HepG2 (cell line): ENCODE results near the gene TNFAIP8L2. TPM values are rescaled to one million over a fixed set of nuclear protein-coding genes. Genes with fewer than 3 reads are reported as not detected.

Source experiments
- ATF1 ChIP-seq: IDR thresholded peaks from 2 replicates; pipeline ENCODE4 v1.6.1; 2016; ENCODE audit warnings: mild to moderate bottlenecking, control low read depth
- BORCS8-MEF2B ChIP-seq: sonication (generic); formaldehyde crosslinking; IDR thresholded peaks from 2 replicates; pipeline ENCODE4 v1.8.0; 2022; ENCODE audit warnings: mild to moderate bottlenecking, missing genetic modification reagents
- EZH2 ChIP-seq: conservative IDR thresholded peaks from 2 replicates; pipeline ENCODE4 v1.6.1; 2012; ENCODE audit warnings: mild to moderate bottlenecking, low read depth, low read length, moderate library complexity
- FOXO1 ChIP-seq: sonication (generic); formaldehyde crosslinking; IDR thresholded peaks from 2 replicates; pipeline ENCODE4 v1.4.0; 2020; ENCODE audit warnings: missing genetic modification reagents
- IKZF5 ChIP-seq: IDR thresholded peaks from 2 replicates; pipeline ENCODE4 v1.6.1; 2018; ENCODE audit warnings: missing genetic modification reagents, mild to moderate bottlenecking, missing compliant biosample characterization
- ISL2 ChIP-seq: sonication (generic); formaldehyde crosslinking; IDR thresholded peaks from 2 replicates; pipeline ENCODE4 v1.5.0; 2020; ENCODE audit warnings: missing genetic modification reagents
- JDP2 ChIP-seq: sonication (generic); formaldehyde crosslinking; IDR thresholded peaks from 2 replicates; pipeline ENCODE4 v1.8.1; 2022; ENCODE audit warnings: missing genetic modification reagents, borderline replicate concordance
- KMT2B ChIP-seq: IDR thresholded peaks from 2 replicates; pipeline ENCODE4 v1.6.1; 2016; ENCODE audit warnings: missing genetic modification reagents, missing compliant biosample characterization
- MAX ChIP-seq: IDR thresholded peaks from 2 replicates; pipeline ENCODE4 v1.6.1; 2012; ENCODE audit warnings: inconsistent platforms
- NFAT5 ChIP-seq: sonication (generic); formaldehyde crosslinking; IDR thresholded peaks from 2 replicates; pipeline ENCODE4 v1.4.0; 2020; ENCODE audit warnings: missing genetic modification reagents
- NFE2L1 ChIP-seq: sonication (generic); formaldehyde crosslinking; IDR thresholded peaks from 2 replicates; pipeline ENCODE4 v1.4.0; 2020; ENCODE audit warnings: missing genetic modification reagents, mild to moderate bottlenecking, borderline replicate concordance
- PAWR ChIP-seq: sonication (generic); formaldehyde crosslinking; IDR thresholded peaks from 2 replicates; pipeline ENCODE4 v1.4.0; 2020; ENCODE audit warnings: missing genetic modification reagents, mild to moderate bottlenecking, borderline replicate concordance
- SMAD1 ChIP-seq: sonication (generic); formaldehyde crosslinking; IDR thresholded peaks from 2 replicates; pipeline ENCODE4 v1.4.0; 2020; ENCODE audit warnings: missing genetic modification reagents, low read depth, mild to moderate bottlenecking, borderline replicate concordance
- SRSF4 ChIP-seq: fragments of 200-400 bp; formaldehyde crosslinking; IDR thresholded peaks from one replicate; pipeline ENCODE4 v1.6.1; 2018; ENCODE audit warnings: mild to moderate bottlenecking, low read depth, low read length, moderate library complexity; ENCODE audit not compliant: poor library complexity, severe bottlenecking
- THAP11 ChIP-seq: IDR thresholded peaks from 2 replicates; pipeline ENCODE4 v1.6.1; 2016; ENCODE audit warnings: missing biosample characterization, missing genetic modification reagents
- ZBTB1 ChIP-seq: sonication (generic); formaldehyde crosslinking; IDR thresholded peaks from 2 replicates; pipeline ENCODE4 v1.4.0; 2020; ENCODE audit warnings: missing genetic modification reagents, borderline replicate concordance
- ZFP82 ChIP-seq: sonication (generic); formaldehyde crosslinking; IDR thresholded peaks from 2 replicates; pipeline ENCODE4 v1.5.1; 2020; ENCODE audit warnings: mild to moderate bottlenecking, missing genetic modification reagents, borderline replicate concordance
- ZFYVE20 ChIP-seq: sonication (generic); formaldehyde crosslinking; IDR thresholded peaks from 2 replicates; pipeline ENCODE4 v1.8.0; 2023; ENCODE audit warnings: low read depth, mild to moderate bottlenecking, moderate library complexity, missing genetic modification reagents, borderline replicate concordance
- ZNF317 ChIP-seq: sonication (generic); formaldehyde crosslinking; IDR thresholded peaks from 2 replicates; pipeline ENCODE4 v1.5.0; 2020; ENCODE audit warnings: mild to moderate bottlenecking, missing genetic modification reagents
- ZNF431 ChIP-seq: sonication (generic); formaldehyde crosslinking; IDR thresholded peaks from 2 replicates; pipeline ENCODE4 v1.9.0; 2022; ENCODE audit warnings: missing genetic modification reagents, low read depth, mild to moderate bottlenecking, borderline replicate concordance
- ZNF770 ChIP-seq: sonication (generic); formaldehyde crosslinking; IDR thresholded peaks from 2 replicates; pipeline ENCODE4 v1.5.0; 2020; ENCODE audit warnings: mild to moderate bottlenecking, missing genetic modification reagents
- polyA plus RNA-seq, 8 experiments: library from polyadenylated mRNA; depleted of rRNA in 3 of 8; stranded (reverse) in 7 of 8; unstranded in 1 of 8; fragments of >200 nt; fragmentation: Illumina TruSeq in 4 of 8; extraction: Trizol in 4 of 8; gene quantifications; 2 replicates each; pipeline versions ENCODE4 v1.2.1 to v1.2.3, GENCODE V29; 2011 to 2016; ENCODE audit warnings: low read depth in 4 of 8, missing spikeins in 1 of 8, mixed read lengths in 1 of 8; ENCODE audit not compliant: insufficient read depth in 1 of 8
- total RNA-seq, 5 experiments: library from RNA; depleted of rRNA; stranded (reverse); fragments of >200 nt; fragmentation: Illumina TruSeq; extraction: Trizol; gene quantifications; 2 replicates each; pipeline ENCODE4 v1.2.3, GENCODE V29; 2016; ENCODE audit warnings: low read depth in 1 of 5

Gene TNFAIP8L2
- total and polyA plus RNA-seq, 2 of the 13 experiments (the other 11 are each of a cell fraction or from before 2014, with no cell fraction given) = not detected

GRCh38 chr1:151165738-151166504, 9.5 kb downstream of the TNFAIP8L2 start, which contains the start of the genes LYSMD1 and SCNM1 (continued):
- TF ChIP-seq EZH2 (no peak), ZFP82 (CRISPR knock-in tag) (no peak), ISL2 (CRISPR knock-in tag) (peak; percentile 81), MAX (peak; percentile 38; the same call in 1 of the 2 replicates), SMAD1 (CRISPR knock-in tag) (no peak), SRSF4 (no peak), KMT2B (CRISPR knock-in tag) (peak; percentile 95), ZFYVE20 (CRISPR knock-in tag) (no peak), ATF1 (CRISPR knock-in tag) (peak; percentile 93), PAWR (no peak), IKZF5 (CRISPR knock-in tag) (peak; percentile 54), ZNF431 (no peak), THAP11 (peak; percentile 99), NFE2L1 (CRISPR knock-in tag) (no peak), ZNF770 (CRISPR knock-in tag) (peak; percentile 46; the same call in 1 of the 2 replicates), ZBTB1 (no peak), JDP2 (CRISPR knock-in tag) (no peak), NFAT5 (CRISPR knock-in tag) (no peak), BORCS8-MEF2B (CRISPR knock-in tag) (peak; percentile 37; the same call in 1 of the 2 replicates), ZNF317 (CRISPR knock-in tag) (0 out of 2 replicates have a peak, but pooled peaks have one; percentile 71), FOXO1 (CRISPR knock-in tag) (no peak)
